ENCODE results near the gene MAGEB6B.
"Not testable (repeated sequence)": the region's sequence is repeated elsewhere in the genome, so short reads cannot be mapped to it uniquely, and the experiment has no call there.

MAGEB6B gene, protein sequence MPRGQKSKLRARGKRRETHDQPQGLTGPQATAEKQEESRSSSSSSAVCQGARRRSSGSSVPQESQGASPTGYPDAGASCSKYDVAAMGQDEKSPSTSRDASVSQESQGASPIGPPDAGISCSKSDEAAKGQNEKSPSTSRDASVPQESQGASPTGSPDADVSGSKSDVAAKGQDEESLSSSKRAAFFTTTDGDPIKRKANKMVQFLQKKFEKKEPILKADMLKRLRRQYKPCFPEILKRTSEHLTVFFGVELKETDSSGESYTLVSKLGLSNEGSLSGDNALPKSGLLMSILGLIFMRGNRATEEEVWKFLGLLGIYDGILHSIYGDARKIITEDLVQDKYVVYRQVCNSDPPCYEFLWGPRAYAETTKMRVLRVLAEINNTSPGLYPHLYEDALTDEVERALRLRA

DNA sequence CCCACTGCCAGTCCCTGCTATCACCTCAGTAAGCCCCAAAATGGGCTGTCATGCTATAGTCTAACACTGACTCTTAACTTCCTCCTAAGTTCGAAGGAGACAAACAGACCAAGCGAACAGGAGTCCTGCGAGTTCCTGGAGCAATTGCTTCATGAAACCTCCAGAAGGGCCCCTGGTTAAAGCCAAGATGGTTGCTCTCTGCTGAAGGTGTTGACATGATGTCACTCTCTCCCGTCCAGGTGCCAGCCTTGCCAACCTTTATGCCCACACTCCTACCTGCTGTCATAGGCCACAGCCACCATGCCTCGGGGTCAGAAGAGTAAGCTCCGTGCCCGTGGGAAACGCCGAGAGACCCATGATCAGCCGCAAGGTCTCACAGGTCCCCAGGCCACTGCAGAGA, at the start of gene MAGEB6B:
Gene MAGEB6B, plus strand, starts transcription at position 301 of the 400 bp plus-strand sequence. Its CDS starts 0 bp downstream, at position 301.
- H3K4me3 ChIP-seq: no peak within 1 kb of the TSS
- H4K20me1 ChIP-seq: no peaks in the 10 kb centered on the region; a peak in 1 of 22 replicates
- H3K27me3 ChIP-seq: peaks cover 29 to 86% (median 67%) of the 10 kb centered on the region in 11 experiments; a peak in 21 of 22 replicates
- H3K4me2 ChIP-seq: no peak within 1 kb of the TSS
- no peaks in the 10 kb centered on the region for H3K36me3 ChIP-seq
- H3K9ac ChIP-seq: no peak within 1 kb of the TSS
- peaks cover 0 to 14% (median 7%) of the 10 kb centered on the region in 11 experiments; a peak in 7 of 22 replicates for H3K9me3 ChIP-seq (replicated peaks in 1 of 11)
- H3K4me1 ChIP-seq: no peaks in the 10 kb centered on the region
- TF ChIP-seq Cebpa-rat (IDR thresholded peaks at IDR 0.05): no peak
- no peak within 1 kb of the TSS for H3K27ac ChIP-seq

DNA sequence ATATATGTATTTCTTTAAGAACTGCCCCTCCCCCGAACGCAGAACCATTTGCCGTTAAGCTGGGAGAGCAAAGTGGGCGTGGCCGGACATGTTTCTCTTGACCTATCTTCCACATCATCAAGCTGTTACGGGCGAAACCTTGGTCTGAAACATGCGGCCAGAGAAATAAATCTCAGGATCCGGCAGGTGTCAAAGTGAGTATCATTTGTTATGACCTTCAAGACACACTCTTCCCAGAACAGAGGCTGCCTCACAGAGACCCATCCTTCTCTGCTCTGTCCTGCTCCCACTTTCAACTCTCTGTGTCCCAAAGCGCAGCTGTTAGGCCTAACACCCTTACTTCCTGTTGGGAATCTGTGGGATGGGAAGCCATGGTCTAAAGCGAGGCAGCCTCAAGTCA, 22.1 kb upstream of the MAGEB6B start, which contains the start of gene MAGEB18:
Gene MAGEB18, plus strand, starts transcription at position 70 of the 400 bp plus-strand sequence. CDS start 643 bp downstream, outside the sequence.
- H3K4me2 ChIP-seq: no peak within 1 kb of the TSS
- no peaks in the 10 kb centered on the region for H3K4me1 ChIP-seq
- H3K9me3 ChIP-seq (replicated peaks in 1 of 11): peaks cover 0 to 9% (median 0%) of the 10 kb centered on the region in 11 experiments; a peak in 2 of 22 replicates
- no peak within 1 kb of the TSS for H3K9ac ChIP-seq
- H3K36me3 ChIP-seq: no peaks in the 10 kb centered on the region
- TF ChIP-seq Cebpa-rat (IDR thresholded peaks at IDR 0.05): no peak
- H3K4me3 ChIP-seq: no peak within 1 kb of the TSS
- no peak within 1 kb of the TSS for H3K27ac ChIP-seq
- no peaks in the 10 kb centered on the region; a peak in 2 of 22 replicates for H4K20me1 ChIP-seq
- H3K27me3 ChIP-seq: peaks cover 74 to 100% (median 96%) of the 10 kb centered on the region in 11 experiments

DNA sequence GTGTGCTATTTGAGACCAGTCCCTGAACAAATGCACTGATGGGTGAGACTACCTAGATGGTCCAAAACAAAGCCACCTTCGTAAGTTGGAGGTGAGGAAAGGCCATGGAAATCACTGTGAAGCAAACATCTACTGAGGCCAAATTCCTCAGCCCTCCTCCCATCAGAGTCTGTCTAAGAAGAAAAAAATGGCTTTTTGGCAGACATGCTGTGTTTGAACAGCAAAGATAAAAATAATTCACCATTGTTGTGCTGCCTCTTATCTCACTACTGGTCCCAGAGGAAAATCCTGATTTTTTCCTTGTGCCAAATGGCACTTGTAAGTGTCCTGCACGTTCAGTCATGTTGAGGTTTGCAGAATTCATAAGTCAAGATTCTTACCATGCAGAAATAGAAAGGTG, 14.4 kb upstream of the MAGEB6B start:
- Histone ChIP-seq H3K27ac (no peak overlapping the region), H3K9me3 (replicated peaks in 1 of 11) (peaks cover 0 to 5% (median 0%) of the 10 kb centered on the region in 11 experiments; a peak in 1 of 22 replicates), H4K20me1 (no peaks in the 10 kb centered on the region), H3K4me1 (no peaks in the 10 kb centered on the region), H3K36me3 (no peaks in the 10 kb centered on the region), H3K9ac (no peak overlapping the region), H3K4me3 (no peak overlapping the region), H3K27me3 (peaks cover 85 to 100% (median 99%) of the 10 kb centered on the region in 11 experiments), H3K4me2 (no peak overlapping the region)
- TF ChIP-seq Cebpa-rat (IDR thresholded peaks at IDR 0.05): no peak

DNA sequence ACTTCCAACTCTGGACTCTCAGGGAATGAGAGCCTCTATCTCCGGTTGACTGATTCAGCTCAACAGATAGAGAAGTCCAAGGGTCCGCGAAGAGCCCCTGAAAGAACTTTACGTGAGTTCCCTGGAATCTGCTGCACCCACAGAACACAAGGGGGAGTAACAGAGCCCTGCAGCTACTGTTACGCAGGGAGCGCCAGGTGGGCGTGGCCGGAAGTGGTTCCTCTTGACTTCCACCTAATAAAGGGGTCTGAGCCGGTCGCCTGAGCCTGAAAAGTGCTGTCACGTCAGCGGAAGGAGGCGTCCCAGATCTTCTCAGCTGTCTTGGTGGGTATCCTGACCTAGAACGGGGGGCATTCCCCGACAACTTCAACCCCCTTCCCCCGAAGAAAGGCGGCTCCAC, 31.8 kb downstream of the MAGEB6B start, which contains the start of gene MAGEB6:
Gene MAGEB6, plus strand, starts transcription at position 237 of the 400 bp plus-strand sequence. CDS start 1,407 bp downstream, outside the sequence.
- TF ChIP-seq Cebpa-rat (IDR thresholded peaks at IDR 0.05): no peak
- H3K4me1 ChIP-seq: no peaks in the 10 kb centered on the region
- H3K27ac ChIP-seq: no peak within 1 kb of the TSS
- H3K4me2 ChIP-seq: no peak within 1 kb of the TSS
- no peak within 1 kb of the TSS for H3K4me3 ChIP-seq
- no peak within 1 kb of the TSS for H3K9ac ChIP-seq
- H3K27me3 ChIP-seq: peaks cover 32 to 84% (median 68%) of the 10 kb centered on the region in 11 experiments; a peak in 21 of 22 replicates
- H3K36me3 ChIP-seq: no peaks in the 10 kb centered on the region
- peaks cover 0 to 8% (median 0%) of the 10 kb centered on the region in 11 experiments; a peak in 3 of 22 replicates for H3K9me3 ChIP-seq (replicated peaks in 1 of 11)
- H4K20me1 ChIP-seq: no peaks in the 10 kb centered on the region; a peak in 1 of 22 replicates

DNA sequence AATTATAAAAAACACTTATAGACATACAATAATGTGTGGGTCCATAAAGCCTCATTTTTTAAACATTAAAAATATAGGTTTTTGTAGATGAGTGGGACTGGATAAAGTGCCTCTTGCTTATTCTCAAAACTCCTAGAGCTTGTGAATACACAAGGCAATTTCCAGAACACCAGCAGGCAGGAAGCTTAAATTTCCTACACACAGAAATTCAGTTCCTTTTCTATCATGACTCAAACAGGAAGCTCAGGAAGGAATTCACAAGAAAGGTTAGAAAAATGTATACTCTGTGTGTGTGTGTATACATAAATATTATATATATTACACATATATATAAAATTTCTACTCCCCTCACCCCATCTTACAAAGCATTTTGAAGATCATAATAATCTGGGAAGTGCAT, 43.2 kb downstream of the MAGEB6B start:
- Histone ChIP-seq H3K27me3 (peaks cover 67 to 94% (median 84%) of the 10 kb centered on the region in 11 experiments), H3K9ac (no peak overlapping the region), H3K27ac (no peak overlapping the region), H4K20me1 (peaks cover 0 to 5% (median 0%) of the 10 kb centered on the region in 11 experiments; a peak in 1 of 22 replicates), H3K4me3 (no peak overlapping the region), H3K36me3 (no peaks in the 10 kb centered on the region), H3K4me2 (no peak overlapping the region), H3K9me3 (replicated peaks in 1 of 11) (peaks cover 0 to 14% (median 0%) of the 10 kb centered on the region in 11 experiments; a peak in 5 of 22 replicates), H3K4me1 (no peaks in the 10 kb centered on the region)
- no peak for TF ChIP-seq Cebpa-rat (IDR thresholded peaks at IDR 0.05)

DNA sequence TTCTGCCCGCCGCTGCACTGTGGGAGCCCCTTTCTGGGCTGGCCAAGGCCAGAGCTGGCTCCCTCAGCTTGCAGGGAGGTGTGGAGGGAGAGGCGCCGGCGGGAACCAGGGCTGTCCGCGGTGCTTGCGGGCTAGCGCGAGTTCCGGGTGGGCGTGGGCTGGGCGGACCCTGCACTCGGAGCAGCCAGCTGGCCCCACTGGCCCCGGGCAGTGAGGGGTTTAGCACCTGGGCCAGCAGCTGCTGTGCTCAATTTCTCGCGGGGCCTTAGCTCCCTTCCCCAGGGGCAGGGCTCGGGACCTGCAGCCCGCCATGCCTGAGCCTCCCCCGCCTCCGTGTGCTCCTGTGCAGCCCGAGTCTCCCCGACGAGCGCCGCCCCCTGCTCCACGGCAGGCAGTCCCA, 44.3 kb downstream of the MAGEB6B start:
- H3K27ac ChIP-seq, H3K4me1 ChIP-seq, H3K36me3 ChIP-seq, H3K4me2 ChIP-seq, H3K4me3 ChIP-seq, H3K9ac ChIP-seq, H4K20me1 ChIP-seq: not testable (repeated sequence)
- H3K9me3 ChIP-seq (replicated peaks in 1 of 11): peaks cover 0 to 14% (median 0%) of the 10 kb centered on the region in 11 experiments; a peak in 5 of 22 replicates
- H3K27me3 ChIP-seq: peaks cover 69 to 94% (median 86%) of the 10 kb centered on the region in 11 experiments

DNA sequence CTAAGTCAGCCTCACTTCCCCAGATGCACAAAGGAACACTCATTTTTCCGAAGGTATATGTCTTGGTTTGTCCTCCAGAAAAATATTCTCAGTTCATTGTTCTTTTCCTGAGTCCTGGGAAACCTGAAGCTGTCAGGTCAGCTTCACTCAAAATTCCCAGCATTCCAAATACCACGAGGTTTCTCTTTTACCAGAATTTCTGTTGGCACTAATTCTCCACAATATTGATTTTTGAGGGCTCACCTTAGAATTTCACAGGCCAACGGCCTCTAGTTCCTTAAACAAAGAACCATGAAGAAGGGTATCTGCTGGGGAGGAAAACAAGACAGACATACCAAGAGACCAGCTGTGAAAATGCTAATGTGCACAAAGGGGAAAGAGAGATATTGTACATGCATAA, 47.6 kb downstream of the MAGEB6B start:
- Histone ChIP-seq H3K4me3 (no peak overlapping the region), H3K36me3 (no peaks in the 10 kb centered on the region), H3K27ac (no peak overlapping the region), H3K9ac (no peak overlapping the region), H3K9me3 (replicated peaks in 1 of 11) (peaks cover 0 to 14% (median 0%) of the 10 kb centered on the region in 11 experiments; a peak in 4 of 22 replicates), H3K4me1 (no peaks in the 10 kb centered on the region), H4K20me1 (peaks cover 0 to 3% (median 0%) of the 10 kb centered on the region in 11 experiments; a peak in 1 of 22 replicates), H3K4me2 (no peak overlapping the region), H3K27me3 (peaks cover 63 to 94% (median 84%) of the 10 kb centered on the region in 11 experiments)
- no peak for TF ChIP-seq Cebpa-rat (IDR thresholded peaks at IDR 0.05)

Data from BLaER1 treated with 17β-estradiol and CSF1 and Interleukin-3, amounts not matched to agents 10 nM and 100 nM (cell line).